ENCODE data around the gene TMEM218. TPM values are rescaled to one million over a fixed set of nuclear protein-coding genes. Genes with fewer than 3 reads are reported as not detected.

Gene TMEM218
- total and polyA plus RNA-seq, 10 of the 15 experiments (the other 5 are each of a cell fraction or from before 2014, with no cell fraction given) = 11.2 to 50.3 (median 28.8) TPM

GRCh38 chr11:125138966-125139365 is 27.5 kb upstream of the TMEM218 start:
- FAIRE-seq (no peak), ATAC-seq (no peak), DNase-seq (ENCODE audit: low read depth, low spot score) (no peak)
- no TSS peak for BruUV-seq (replicated peaks)
- SMC1A ChIA-PET (ENCODE audit: uncharacterized antibody, unreplicated experiment) = interaction anchor here (4.2 kb wide), 1 partner anchor 48 kb away, joined by 46 read pairs; no protein-coding TSS in a partner anchor
- H3K4me2 ChIP-seq (ENCODE audit: control insufficient read depth, insufficient read depth) = no peak overlapping the region
- no peak overlapping the region for H3K4me3 ChIP-seq
- H3K36me3 ChIP-seq (ENCODE audit: control insufficient read depth in 2 of 2, insufficient read depth in 2 of 2, low read length in 1 of 2) = no peaks in the 10 kb centered on the region
- POLR2A ChIA-PET = no interaction called here
- RAD21 ChIA-PET (ENCODE audit: unreplicated experiment) = interaction anchor here (1.2 to 4.2 kb wide), 2 partner anchors 27 to 179 kb away, joined by 3 to 32 read pairs; partner anchors contain the start of gene TMEM218
- H3K27me3 ChIP-seq (replicated peaks in 1 of 2; ENCODE audit: control insufficient read depth in 2 of 2, insufficient read depth in 2 of 2, low read length in 1 of 2) = 0 out of 4 replicates have a peak, but pooled peaks cover 0 to 2% of the 10 kb centered on the region in 2 experiments
- intact Hi-C loops (cut with micrococcal nuclease; ENCODE audit: unreplicated experiment) = no loop called here
- CTCF ChIA-PET = interaction anchor here (0.9 to 6.5 kb wide), 4 partner anchors 9 to 290 kb away, joined by 4 to 100 read pairs (median 30); partner anchors contain the start of gene TMEM218
- no peak overlapping the region for H3K27ac ChIP-seq (ENCODE audit: control insufficient read depth, insufficient read depth)
- no peaks in the 10 kb centered on the region for H4K20me1 ChIP-seq (ENCODE audit: control insufficient read depth, insufficient read depth)
- 21% methylated on average over 8 of the region's 8 CpGs for WGBS (ENCODE audit: insufficient coverage, insufficient replicate concordance, low lambda C conversion rate, missing lambda C conversion rate)
- H3K9me3 ChIP-seq (replicated peaks; ENCODE audit: control insufficient read depth, insufficient read depth, low read length) = no peaks in the 10 kb centered on the region
- no peak overlapping the region for H3K9ac ChIP-seq (ENCODE audit: control insufficient read depth, insufficient read depth, low read length)
- TF ChIP-seq GABPA (IDR thresholded peaks at IDR 0.05; ENCODE audit: low read depth) (no peak), POLR2AphosphoS2 (IDR thresholded peaks at IDR 0.05; ENCODE audit: low read depth, low read length) (no peak), KDM1A (IDR thresholded peaks at IDR 0.05; ENCODE audit: borderline replicate concordance) (no peak), TCF12 (IDR thresholded peaks at IDR 0.05; ENCODE audit: low read depth, low read length) (no peak), ZZZ3 (IDR thresholded peaks at IDR 0.05; ENCODE audit: control insufficient read depth, insufficient read length, low read depth) (no peak), TARDBP (IDR thresholded peaks at IDR 0.05; ENCODE audit: borderline replicate concordance) (no peak), CHD2 (IDR thresholded peaks at IDR 0.05; ENCODE audit: borderline replicate concordance, low read depth, low read length) (no peak), CREB1 (IDR thresholded peaks at IDR 0.05; ENCODE audit: low read depth) (no peak), PKNOX1 (IDR thresholded peaks at IDR 0.05) (no peak), FOXK2 (IDR thresholded peaks at IDR 0.05) (no peak), NRF1 (conservative IDR thresholded peaks at IDR 0.05; ENCODE audit: low read depth, low read length) (no peak), ATF2 (IDR thresholded peaks at IDR 0.05; ENCODE audit: low read length) (no peak), SREBF2 (IDR thresholded peaks at IDR 0.05; ENCODE audit: low read length) (no peak), GATAD2B (conservative IDR thresholded peaks at IDR 0.05; ENCODE audit: low read depth) (no peak), ZNF24 (IDR thresholded peaks at IDR 0.05) (no peak), BHLHE40 (IDR thresholded peaks at IDR 0.05; ENCODE audit: borderline replicate concordance in 1 of 2, low read depth in 2 of 2, low read length in 1 of 2) (no peak)
- in situ Hi-C loops (cut with MboI) = no loop called here
- H3K79me2 ChIP-seq (ENCODE audit: control insufficient read depth, insufficient read depth, low read length) = no peaks in the 10 kb centered on the region
- H3K4me1 ChIP-seq (ENCODE audit: control insufficient read depth, insufficient read depth, low read length) = no peaks in the 10 kb centered on the region
- H2AFZ ChIP-seq (ENCODE audit: control insufficient read depth, low read depth, low read length) = no peak overlapping the region
